ENCODE results near the gene KLHL30.

Gene KLHL30

DNA sequence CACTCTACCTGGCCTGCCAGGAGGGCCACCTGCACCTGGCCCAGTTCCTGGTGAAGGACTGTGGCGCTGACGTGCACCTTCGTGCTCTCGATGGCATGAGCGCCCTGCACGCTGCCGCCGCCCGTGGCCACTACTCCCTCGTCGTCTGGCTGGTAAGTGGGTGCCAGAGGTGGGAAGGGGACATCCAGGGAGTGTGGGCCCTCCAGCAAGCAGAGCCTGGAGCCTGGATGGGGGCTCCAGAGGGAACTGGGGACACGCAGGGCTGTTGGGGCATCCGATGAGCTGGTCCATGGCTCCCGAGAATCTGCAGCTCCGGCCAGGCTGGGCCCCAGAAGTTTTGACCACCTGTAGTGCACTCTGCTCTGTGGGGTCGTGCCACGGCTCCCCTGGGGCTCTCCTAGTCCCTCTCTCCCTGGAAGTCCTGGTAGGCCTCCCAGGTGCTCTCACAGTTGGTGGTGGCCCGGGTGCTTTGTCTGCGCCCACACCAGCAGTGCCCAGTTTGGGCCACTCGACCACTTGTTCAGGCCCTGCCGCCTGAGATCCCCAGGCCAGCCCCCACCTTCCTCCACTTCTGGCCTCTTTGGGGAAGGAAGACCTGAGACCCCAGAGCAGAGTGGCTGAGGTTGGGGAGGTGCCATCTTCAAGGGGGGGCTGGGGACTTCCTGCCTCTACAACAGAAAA is 33.6 kb upstream of the KLHL30 start:
- no peaks in the 10 kb centered on the region for H4K20me1 ChIP-seq (ENCODE audit: insufficient read depth, low read length)
- H3K79me2 ChIP-seq (ENCODE audit: insufficient read depth, low read length), result no peaks in the 10 kb centered on the region
- H3K36me3 ChIP-seq (ENCODE audit: insufficient read depth, low read length), result no peaks in the 10 kb centered on the region
- no peak overlapping the region for H3K9ac ChIP-seq (ENCODE audit: low read length)
- no peak overlapping the region for H2AFZ ChIP-seq (ENCODE audit: low read length)
- TF ChIP-seq, protein P1, sequence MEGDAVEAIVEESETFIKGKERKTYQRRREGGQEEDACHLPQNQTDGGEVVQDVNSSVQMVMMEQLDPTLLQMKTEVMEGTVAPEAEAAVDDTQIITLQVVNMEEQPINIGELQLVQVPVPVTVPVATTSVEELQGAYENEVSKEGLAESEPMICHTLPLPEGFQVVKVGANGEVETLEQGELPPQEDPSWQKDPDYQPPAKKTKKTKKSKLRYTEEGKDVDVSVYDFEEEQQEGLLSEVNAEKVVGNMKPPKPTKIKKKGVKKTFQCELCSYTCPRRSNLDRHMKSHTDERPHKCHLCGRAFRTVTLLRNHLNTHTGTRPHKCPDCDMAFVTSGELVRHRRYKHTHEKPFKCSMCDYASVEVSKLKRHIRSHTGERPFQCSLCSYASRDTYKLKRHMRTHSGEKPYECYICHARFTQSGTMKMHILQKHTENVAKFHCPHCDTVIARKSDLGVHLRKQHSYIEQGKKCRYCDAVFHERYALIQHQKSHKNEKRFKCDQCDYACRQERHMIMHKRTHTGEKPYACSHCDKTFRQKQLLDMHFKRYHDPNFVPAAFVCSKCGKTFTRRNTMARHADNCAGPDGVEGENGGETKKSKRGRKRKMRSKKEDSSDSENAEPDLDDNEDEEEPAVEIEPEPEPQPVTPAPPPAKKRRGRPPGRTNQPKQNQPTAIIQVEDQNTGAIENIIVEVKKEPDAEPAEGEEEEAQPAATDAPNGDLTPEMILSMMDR (IDR thresholded peaks at IDR 0.05; ENCODE audit: low read length), result no peak
- TF ChIP-seq EZH2 (IDR thresholded peaks at IDR 0.05; ENCODE audit: borderline replicate concordance, low read length), result no peak
- H3K27me3 ChIP-seq (ENCODE audit: insufficient read depth, low read length), result peaks cover 4% of the 10 kb centered on the region
- no peaks in the 10 kb centered on the region for H3K9me3 ChIP-seq (ENCODE audit: low read length)
- H3K4me1 ChIP-seq (ENCODE audit: insufficient read depth, low read length, severe bottlenecking), result peaks cover 32% of the 10 kb centered on the region
- H3K27ac ChIP-seq (ENCODE audit: low read depth, low read length, poor library complexity, severe bottlenecking), result no peak overlapping the region
- H3K4me2 ChIP-seq (ENCODE audit: low read length), result no peak overlapping the region
- H3F3A ChIP-seq (ENCODE audit: insufficient read depth, low read length), result no peaks in the 10 kb centered on the region
- H3K4me3 ChIP-seq (ENCODE audit: low read depth, low read length, poor library complexity, severe bottlenecking), result no peak overlapping the region
- H3K9me2 ChIP-seq (ENCODE audit: low read depth, low read length), result no peaks in the 10 kb centered on the region

DNA sequence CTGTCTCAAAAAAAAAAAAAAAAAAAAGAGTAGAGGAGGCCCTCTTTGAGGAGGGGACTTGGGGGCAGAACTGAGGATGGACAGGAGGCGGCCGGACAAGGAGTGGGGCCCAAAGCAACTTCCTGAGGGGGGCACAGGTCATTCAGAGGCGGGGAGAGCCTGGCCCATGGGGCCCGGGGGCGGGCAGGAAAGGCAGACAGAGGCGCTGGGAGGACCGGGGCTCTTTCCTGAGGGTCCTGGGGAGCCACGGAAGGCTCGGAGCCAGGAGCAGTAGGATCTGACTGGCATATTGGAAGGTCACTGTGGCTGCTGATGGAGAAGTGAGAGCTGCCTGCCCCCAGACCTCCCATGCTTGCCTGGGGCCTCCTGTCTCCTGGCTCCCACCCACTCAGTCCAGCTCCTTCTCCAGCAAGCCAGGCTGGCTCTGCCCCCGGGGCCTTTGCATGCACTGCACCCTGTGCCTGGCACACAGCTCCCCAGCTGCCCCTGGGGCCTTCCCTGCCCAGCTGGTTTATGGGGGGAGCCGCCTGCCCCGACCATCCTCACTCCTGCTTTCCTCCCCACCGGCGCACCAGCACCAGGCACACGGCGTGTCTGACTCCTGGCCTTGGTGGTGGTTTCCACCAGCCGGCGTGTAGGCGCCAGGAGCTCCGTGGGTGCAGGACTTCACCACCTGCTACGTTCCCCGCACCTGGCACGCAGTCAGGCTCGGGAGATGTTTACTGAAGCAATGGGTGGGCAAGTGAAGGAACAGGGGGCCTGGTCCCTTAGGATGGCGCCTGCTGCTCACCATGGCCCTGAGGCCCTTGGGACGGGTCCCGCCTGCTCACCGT is 32.7 kb upstream of the KLHL30 start:
- Histone ChIP-seq H3K9me3 (ENCODE audit: low read length) (no peaks in the 10 kb centered on the region), H3K27ac (ENCODE audit: low read depth, low read length, poor library complexity, severe bottlenecking) (no peak overlapping the region), H3K4me3 (ENCODE audit: low read depth, low read length, poor library complexity, severe bottlenecking) (no peak overlapping the region), H3K4me2 (ENCODE audit: low read length) (no peak overlapping the region), H4K20me1 (ENCODE audit: insufficient read depth, low read length) (no peaks in the 10 kb centered on the region), H3K36me3 (ENCODE audit: insufficient read depth, low read length) (no peaks in the 10 kb centered on the region), H2AFZ (ENCODE audit: low read length) (no peak overlapping the region), H3K9ac (ENCODE audit: low read length) (no peak overlapping the region), H3F3A (ENCODE audit: insufficient read depth, low read length) (no peaks in the 10 kb centered on the region), H3K27me3 (ENCODE audit: insufficient read depth, low read length) (peaks cover 4% of the 10 kb centered on the region), H3K79me2 (ENCODE audit: insufficient read depth, low read length) (no peaks in the 10 kb centered on the region), H3K9me2 (ENCODE audit: low read depth, low read length) (no peaks in the 10 kb centered on the region), H3K4me1 (ENCODE audit: insufficient read depth, low read length, severe bottlenecking) (peaks cover 32% of the 10 kb centered on the region)
- TF ChIP-seq, protein P1 (IDR thresholded peaks at IDR 0.05; ENCODE audit: low read length), result no peak
- no peak for TF ChIP-seq EZH2 (IDR thresholded peaks at IDR 0.05; ENCODE audit: borderline replicate concordance, low read length)

DNA sequence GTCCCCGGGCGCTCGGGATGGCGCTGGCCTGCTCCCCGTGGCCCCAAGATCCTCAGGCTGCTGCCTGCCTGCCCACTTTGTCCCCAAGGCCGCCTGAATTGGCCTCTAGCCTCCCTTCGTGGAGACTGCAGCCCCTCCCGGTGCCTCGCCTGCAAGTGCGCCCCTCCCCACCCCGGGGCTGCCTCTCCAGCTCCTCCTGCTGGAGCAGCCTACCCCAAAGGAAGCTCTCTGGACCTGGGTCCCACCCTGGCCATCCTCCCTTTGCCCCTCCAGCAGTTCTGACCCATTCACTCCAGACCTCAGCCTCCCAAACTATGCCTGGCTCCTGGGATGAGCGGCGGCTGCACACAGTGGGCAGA is 32.1 kb upstream of the KLHL30 start:
- H3K27ac ChIP-seq (ENCODE audit: low read depth, low read length, poor library complexity, severe bottlenecking), result no peak overlapping the region
- TF ChIP-seq EZH2 (IDR thresholded peaks at IDR 0.05; ENCODE audit: borderline replicate concordance, low read length), result no peak
- TF ChIP-seq, protein P1 (IDR thresholded peaks at IDR 0.05; ENCODE audit: low read length), result no peak; the same call in 1 of the 2 replicates

More for the DNA sequence above, 32.1 kb upstream of the KLHL30 start:
- Histone ChIP-seq H2AFZ (ENCODE audit: low read length) (no peak overlapping the region), H3K27me3 (ENCODE audit: insufficient read depth, low read length) (peaks cover 1% of the 10 kb centered on the region), H3K4me2 (ENCODE audit: low read length) (peak overlapping the region; percentile 70; the same call in 1 of the 2 replicates), H3F3A (ENCODE audit: insufficient read depth, low read length) (no peaks in the 10 kb centered on the region), H3K4me3 (ENCODE audit: low read depth, low read length, poor library complexity, severe bottlenecking) (no peak overlapping the region), H3K9me2 (ENCODE audit: low read depth, low read length) (no peaks in the 10 kb centered on the region), H3K36me3 (ENCODE audit: insufficient read depth, low read length) (no peaks in the 10 kb centered on the region; the same call in 1 of the 2 replicates), H3K79me2 (ENCODE audit: insufficient read depth, low read length) (no peaks in the 10 kb centered on the region), H3K4me1 (ENCODE audit: insufficient read depth, low read length, severe bottlenecking) (peaks cover 32% of the 10 kb centered on the region), H3K9me3 (ENCODE audit: low read length) (peaks cover under 1% of the 10 kb centered on the region; the same call in 1 of the 2 replicates), H4K20me1 (ENCODE audit: insufficient read depth, low read length) (no peaks in the 10 kb centered on the region), H3K9ac (ENCODE audit: low read length) (no peak overlapping the region)

Data from OCI-LY1 (cell line).